Stimulated activated CD4-positive, alpha-beta T cell treated with anti-CD3 and anti-CD28 coated beads, Interleukin-2, amount 100 ng/mL, for 4 hours (primary cell): Measurements from ENCODE around the gene ARID3A.
"Not testable (repeated sequence)": the region's sequence is repeated elsewhere in the genome, so short reads cannot be mapped to it uniquely, and the experiment has no call there.

Source experiments
- DNase-seq: peaks from one replicate; pipeline ENCODE4 v3.0.0-alpha.2; 2020; ENCODE audit warnings: low read depth

Gene ARID3A

GRCh38 chr19:947707-948539, 22.1 kb downstream of the ARID3A start:
- DNase-seq: no peak

- DNase-seq: no peak
Measured at GRCh38 chr19:948842-949496, 23.1 kb downstream of the ARID3A start.

- no peak for DNase-seq
Measured at GRCh38 chr19:950352-951066, 24.7 kb downstream of the ARID3A start.

- no peak for DNase-seq
Measured at GRCh38 chr19:952049-952679, 26.3 kb downstream of the ARID3A start.

GRCh38 chr19:952680-953444, 27.0 kb downstream of the ARID3A start:
- DNase-seq: no peak

- no peak for DNase-seq
Measured at GRCh38 chr19:953445-954271, 27.8 kb downstream of the ARID3A start.

- no peak for DNase-seq
Measured at GRCh38 chr19:954272-954671, 28.4 kb downstream of the ARID3A start.

GRCh38 chr19:954672-955494, 29.0 kb downstream of the ARID3A start:
- DNase-seq: no peak

- DNase-seq: no peak
Measured at GRCh38 chr19:955803-956765, 30.2 kb downstream of the ARID3A start.

- DNase-seq: no peak
Measured at GRCh38 chr19:956766-957440, 31.1 kb downstream of the ARID3A start.

- not testable (repeated sequence) for DNase-seq
Measured at GRCh38 chr19:957578-957977, 31.7 kb downstream of the ARID3A start.

GRCh38 chr19:958967-959855, 33.4 kb downstream of the ARID3A start:
- peak; percentile 52 for DNase-seq

GRCh38 chr19:960020-960419, 34.2 kb downstream of the ARID3A start:
- no peak for DNase-seq

- DNase-seq: no peak
Measured at GRCh38 chr19:960601-960938, 34.7 kb downstream of the ARID3A start.

GRCh38 chr19:961866-962620, 36.2 kb downstream of the ARID3A start:
- DNase-seq: no peak

GRCh38 chr19:962683-963400, 37.0 kb downstream of the ARID3A start:
- no peak for DNase-seq
